ENCODE data around the gene CREBRF. TPM values are rescaled to one million over a fixed set of nuclear protein-coding genes. Genes with fewer than 3 reads are reported as not detected.

CREBRF gene
- total and polyA plus RNA-seq, 2 donors (not counting 1 experiment from before 2014, with no cell fraction given), result 29.7 to 89.7 TPM

DNA sequence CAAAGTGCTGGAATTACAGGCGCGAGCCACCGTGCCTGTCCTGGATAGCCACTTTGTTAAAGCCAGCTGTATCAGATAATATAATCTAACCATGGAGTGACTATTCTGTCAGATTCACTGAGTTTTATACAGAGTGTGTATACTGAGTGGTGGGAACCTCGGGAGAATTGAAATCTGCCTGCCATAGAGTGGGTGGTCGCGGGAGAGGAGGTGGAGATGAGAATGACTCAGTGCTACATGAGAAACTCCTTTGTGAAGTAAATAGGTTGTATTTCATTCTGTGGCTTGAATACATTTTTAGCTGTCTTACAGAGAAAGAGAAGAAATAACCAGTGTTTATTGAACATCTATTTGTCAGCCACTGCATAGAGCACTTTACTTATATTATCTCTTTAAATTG is 46.1 kb upstream of the CREBRF start:
- peaks cover 0 to 8% of the 10 kb centered on the region in 2 experiments for H3K36me3 ChIP-seq (replicated peaks in 1 of 2; ENCODE audit: control extremely low read depth in 1 of 2, control insufficient read depth in 1 of 2, extremely low read depth in 1 of 2, insufficient read depth in 2 of 2, low read length in 1 of 2)
- Mint-ChIP-seq H3K9me3 (ENCODE audit: insufficient read depth) (no peaks in the 10 kb centered on the region), H3K27ac (peak overlapping the region; percentile 0), H3K4me1 (peaks cover 41% of the 10 kb centered on the region), H3K27me3 (no peaks in the 10 kb centered on the region), H3K4me3 (no peak overlapping the region)
- no peaks in the 10 kb centered on the region for H3K27me3 ChIP-seq (replicated peaks in 1 of 4; ENCODE audit: control extremely low read depth in 1 of 4, control insufficient read depth in 3 of 4, insufficient read depth in 4 of 4, low read length in 3 of 4)
- H3K4me2 ChIP-seq (replicated peaks; ENCODE audit: low read depth, low read length, poor library complexity, severe bottlenecking), result no peak overlapping the region
- WGBS (ENCODE audit: insufficient coverage), result 69% methylated on average over 3 of the region's 6 CpGs
- H4K20me1 ChIP-seq (ENCODE audit: control insufficient read depth, insufficient read depth, low read length, poor library complexity, severe bottlenecking), result peaks cover 84% of the 10 kb centered on the region
- H3K4me3 ChIP-seq (ENCODE audit: control extremely low read depth in 1 of 5, extremely low read depth in 1 of 5, insufficient read depth in 1 of 5, low read depth in 2 of 5, low read length in 4 of 5), result no peak overlapping the region
- DNase-seq (no peak), ATAC-seq (ENCODE audit: low read depth) (no peak)
- peaks cover 98% of the 10 kb centered on the region for H3K79me2 ChIP-seq (ENCODE audit: control insufficient read depth, insufficient read depth, low read length)
- H3K9me3 ChIP-seq (ENCODE audit: control extremely low read depth in 1 of 3, control insufficient read depth in 2 of 3, insufficient read depth in 1 of 3, low read length in 2 of 3), result no peaks in the 10 kb centered on the region
- no peak for TF ChIP-seq CTCF (IDR thresholded peaks at IDR 0.05)
- TF ChIP-seq EZH2 (IDR thresholded peaks at IDR 0.05; ENCODE audit: borderline replicate concordance, insufficient read depth, low read depth, low read length, poor library complexity, severe bottlenecking), result no peak
- POLR2A ChIA-PET, result no interaction called here
- intact Hi-C loops (cut with micrococcal nuclease), result no loop called here
- H3K4me1 ChIP-seq (ENCODE audit: control insufficient read depth in 2 of 2, insufficient read depth in 2 of 2, low read length in 2 of 2), result peaks cover 0 to 14% of the 10 kb centered on the region in 2 donors
- CTCF ChIA-PET, result interaction anchor here (0.6 kb wide), 1 partner anchor 34 kb away, joined by 3 read pairs; no protein-coding TSS in a partner anchor
- H3K9ac ChIP-seq (ENCODE audit: low read length), result no peak overlapping the region
- no peak overlapping the region for H2AFZ ChIP-seq (ENCODE audit: insufficient read depth, low read depth, low read length, poor library complexity, severe bottlenecking)
- no peak overlapping the region for H3K27ac ChIP-seq (ENCODE audit: low read length in 2 of 2)

DNA sequence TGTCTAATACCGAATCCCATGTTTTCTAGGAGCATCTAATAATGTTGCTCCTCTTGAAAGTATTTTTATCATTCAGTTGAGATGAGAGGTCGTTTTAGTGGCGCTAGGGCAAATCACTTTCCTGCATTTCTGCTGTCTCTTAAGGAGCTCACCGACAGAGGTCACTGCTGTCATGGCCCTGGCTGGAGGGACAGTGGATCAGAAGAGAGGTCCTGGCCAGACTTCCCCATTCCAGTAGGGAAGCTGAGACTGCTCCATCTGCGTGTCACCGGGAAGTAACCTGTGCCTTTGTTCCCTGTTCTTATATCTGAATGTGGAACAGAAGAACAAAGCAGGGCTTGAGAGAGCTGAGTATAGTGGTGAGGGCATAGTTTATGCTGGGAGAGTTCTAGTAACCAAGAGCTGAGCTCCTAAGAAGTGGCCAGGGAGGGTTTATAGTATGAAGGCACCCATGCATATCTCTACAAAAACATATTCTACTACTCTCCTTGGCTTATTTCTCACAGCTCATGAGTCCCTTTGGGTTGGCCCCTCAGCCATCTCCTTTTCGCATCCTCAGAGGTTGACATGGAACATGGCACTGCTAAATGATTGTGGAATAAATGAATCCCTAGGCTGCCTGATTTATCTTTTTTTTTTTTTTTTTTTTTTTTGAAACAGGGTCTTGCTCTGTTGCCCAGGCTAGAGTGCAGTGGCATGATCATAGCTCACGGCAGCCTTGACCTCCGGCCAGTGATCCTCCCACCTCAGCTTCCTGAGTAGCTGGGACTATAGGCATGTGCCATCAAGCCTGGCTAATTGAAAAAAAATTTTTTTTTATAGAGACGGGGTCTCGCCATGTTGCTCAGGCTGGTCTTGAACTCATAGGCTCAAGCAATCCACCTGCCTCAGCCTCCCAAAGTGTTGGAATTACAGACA is 45.3 kb upstream of the CREBRF start:
- ChIA-PET POLR2A (no interaction called here), CTCF (interaction anchor here (0.6 kb wide), 1 partner anchor 34 kb away, joined by 3 read pairs; no protein-coding TSS in a partner anchor)
- H3K4me1 ChIP-seq (ENCODE audit: control insufficient read depth in 2 of 2, insufficient read depth in 2 of 2, low read length in 2 of 2), result peaks cover 3 to 14% of the 10 kb centered on the region in 2 donors
- TF ChIP-seq CTCF (IDR thresholded peaks at IDR 0.05), result no peak
- TF ChIP-seq EZH2 (IDR thresholded peaks at IDR 0.05; ENCODE audit: borderline replicate concordance, insufficient read depth, low read depth, low read length, poor library complexity, severe bottlenecking), result no peak
- Mint-ChIP-seq H3K4me1 (peaks cover 49% of the 10 kb centered on the region), H3K4me3 (no peak overlapping the region), H3K9me3 (ENCODE audit: insufficient read depth) (no peaks in the 10 kb centered on the region), H3K27me3 (no peaks in the 10 kb centered on the region), H3K27ac (peak overlapping the region; percentile 58)
- H4K20me1 ChIP-seq (ENCODE audit: control insufficient read depth, insufficient read depth, low read length, poor library complexity, severe bottlenecking), result peaks cover 84% of the 10 kb centered on the region
- H3K27me3 ChIP-seq (replicated peaks in 1 of 4; ENCODE audit: control extremely low read depth in 1 of 4, control insufficient read depth in 3 of 4, insufficient read depth in 4 of 4, low read length in 3 of 4), result no peaks in the 10 kb centered on the region
- H2AFZ ChIP-seq (ENCODE audit: insufficient read depth, low read depth, low read length, poor library complexity, severe bottlenecking), result no peak overlapping the region
- 85% methylated on average over 8 of the region's 11 CpGs for WGBS (ENCODE audit: insufficient coverage)
- intact Hi-C loops (cut with micrococcal nuclease), result no loop called here
- no peak overlapping the region for H3K27ac ChIP-seq (ENCODE audit: low read length in 2 of 2)
- no peaks in the 10 kb centered on the region for H3K9me3 ChIP-seq (ENCODE audit: control extremely low read depth in 1 of 3, control insufficient read depth in 2 of 3, insufficient read depth in 1 of 3, low read length in 2 of 3)
- DNase-seq (no peak), ATAC-seq (ENCODE audit: low read depth) (no peak)
- H3K9ac ChIP-seq (ENCODE audit: low read length), result no peak overlapping the region
- H3K4me3 ChIP-seq (ENCODE audit: control extremely low read depth in 1 of 5, extremely low read depth in 1 of 5, insufficient read depth in 1 of 5, low read depth in 2 of 5, low read length in 4 of 5), result no peak overlapping the region
- peaks cover 98% of the 10 kb centered on the region for H3K79me2 ChIP-seq (ENCODE audit: control insufficient read depth, insufficient read depth, low read length)
- H3K36me3 ChIP-seq (replicated peaks in 1 of 2; ENCODE audit: control extremely low read depth in 1 of 2, control insufficient read depth in 1 of 2, extremely low read depth in 1 of 2, insufficient read depth in 2 of 2, low read length in 1 of 2), result peaks cover 0 to 8% of the 10 kb centered on the region in 2 experiments
- no peak overlapping the region for H3K4me2 ChIP-seq (replicated peaks; ENCODE audit: low read depth, low read length, poor library complexity, severe bottlenecking)

Measured in B cell (primary cell).